Heart right ventricle (tissue), 16 donors: ENCODE data around the gene AFP. TPM values are rescaled to one million over a fixed set of nuclear protein-coding genes. Genes with fewer than 3 reads are reported as not detected.

Source experiments
- ATAC-seq, 8 donors: fragments of 200-7000 bp; cut with Tn5 transposase; one replicate each; pipeline ENCODE4 v1.9.1; 2020; ENCODE audit warnings: mild to moderate bottlenecking in 8 of 8, moderate library complexity in 8 of 8, moderate number of reproducible peaks in 1 of 8
- DNase-seq, 2 donors: peaks; one replicate each; pipeline ENCODE4 v3.0.0-alpha.2; 2020
- H3K27ac ChIP-seq, 10 donors: fragments of 200-600 bp; sonication (generic) in 2 of 10; one replicate each; pipeline versions ENCODE4 v1.5.0 to v1.8.0; 2020 to 2022; ENCODE audit warnings: mild to moderate bottlenecking in 3 of 10
- H3K27me3 ChIP-seq, 7 donors: fragments of 200-600 bp; one replicate each; pipeline ENCODE4 v1.8.0; 2021 to 2022; ENCODE audit warnings: mild to moderate bottlenecking in 2 of 7
- H3K36me3 ChIP-seq, 9 donors: fragments of 200-600 bp; sonication (generic) in 1 of 9; one replicate each; pipeline versions ENCODE4 v1.5.0 to v1.8.0; 2020 to 2022; ENCODE audit warnings: mild to moderate bottlenecking in 2 of 9
- H3K4me1 ChIP-seq, 9 donors: fragments of 200-600 bp; sonication (generic) in 1 of 9; one replicate each; pipeline versions ENCODE4 v1.5.0 to v1.8.0; 2020 to 2022; ENCODE audit warnings: mild to moderate bottlenecking in 4 of 9
- H3K4me3 ChIP-seq, 10 donors: fragments of 200-600 bp; sonication (generic) in 2 of 10; one replicate each; pipeline versions ENCODE4 v1.5.0 to v1.8.0; 2020 to 2022; ENCODE audit warnings: mild to moderate bottlenecking in 7 of 10, moderate library complexity in 2 of 10
- H3K9me3 ChIP-seq, 11 donors: fragments of 200-600 bp in 10 of 11; sonication (generic) in 2 of 11; one replicate each; pipeline versions ENCODE4 v1.5.0 to v1.8.0; 2013 to 2022; ENCODE audit warnings: mild to moderate bottlenecking in 2 of 11, control low read depth in 1 of 11, moderate library complexity in 1 of 11
- CTCF ChIP-seq, 9 donors: fragments of 200-600 bp; sonication (generic) in 2 of 9; IDR thresholded peaks; one replicate each; pipeline versions ENCODE4 v1.5.0 to v1.8.0; 2021 to 2022; ENCODE audit warnings: antibody characterized with exemption in 9 of 9, mild to moderate bottlenecking in 5 of 9, moderate library complexity in 1 of 9
- WGBS, 2 donors: extraction: QIAGEN DNeasy Blood & Tissue Kit; methylation state at CpG; one replicate each; pipeline ENCODE4 v1.1.7; 2013; ENCODE audit warnings: inconsistent platforms in 1 of 2; 5-methylcytosine and 5-hydroxymethylcytosine counted together
- intact Hi-C, 10 donors: fragments of 100-400 bp; cut with DNase I; formaldehyde crosslinking; loops; one replicate each; pipeline versions ENCODE4 v1.11.1 to v1.14.2; 2022
- polyA plus RNA-seq, 2 donors: library from polyadenylated mRNA; stranded (reverse); fragments of 200-250 nt; gene quantifications; one replicate each; pipeline ENCODE4 v1.2.3, GENCODE V29; 2013
- total RNA-seq, 10 donors: library from RNA; stranded (reverse); fragmentation: NEBNext Ultra II Directional in 3 of 10; extraction: Animal tissue kit (Norgen Biotek cat#: 25700) in 3 of 10; gene quantifications; one replicate each; pipeline versions ENCODE4 v1.2.1 to v1.2.4, GENCODE V29; 2021 to 2023
- donor health status: Arrhythmogenic right ventricular cardiomyopathy.
- donor health status: ischemic (EF 13 %, LVEDD 7.1; RV severe dilation, severe dysfunction).
- donor health status: healthy with polysubstance abuse.
- donor health status: DM: no; HTN: yes; CAD: no.
- donor health status: DM: no; HTN: no; CAD: no.
- donor health status: ischemic (EF 25% LVEDD 6.9; RV normal size, moderate dysfunction).
- donor health status: ischemic (EF 25% LVEDD 5.7; RV mildly dilated, moderate dysfunction).
- donor health status: healthy.
- donor health status: DM: yes; HTN: yes; CAD: no.
- donor health status: Ischemic cardiomyopathy.
- donor health status: ischemic (EF 35%, LVEDD 5.7; RV mildly dilated, moderate dysfunction).
- donor health status: nonischemic (EF 11% LVEDD 7.7; RV severe dilation, severe dysfunction).
- donor health status: DM: yes; HTN: yes; CAD: no.
- donor health status: PGD.
- donor health status: ischemic (EF 29% LVEDD 5.4; RV normal size, mild dysfunction).
- donor health status: nonischemic (EF 23%, LVEDD 6.1; RV moderate dilation, normal function).

The AFP gene
- total and polyA plus RNA-seq, 12 donors = not detected

DNA sequence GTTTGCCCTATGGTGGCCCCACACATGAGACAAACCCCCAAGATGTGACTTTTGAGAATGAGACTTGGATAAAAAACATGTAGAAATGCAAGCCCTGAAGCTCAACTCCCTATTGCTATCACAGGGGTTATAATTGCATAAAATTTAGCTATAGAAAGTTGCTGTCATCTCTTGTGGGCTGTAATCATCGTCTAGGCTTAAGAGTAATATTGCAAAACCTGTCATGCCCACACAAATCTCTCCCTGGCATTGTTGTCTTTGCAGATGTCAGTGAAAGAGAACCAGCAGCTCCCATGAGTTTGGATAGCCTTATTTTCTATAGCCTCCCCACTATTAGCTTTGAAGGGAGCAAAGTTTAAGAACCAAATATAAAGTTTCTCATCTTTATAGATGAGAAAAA, 17.3 kb upstream of the AFP start:
- intact Hi-C loops = no loop called here
- H3K36me3 ChIP-seq = no peaks in the 10 kb centered on the region
- ATAC-seq (no peak), DNase-seq (no peak)
- WGBS, 2 donors = 49 to 64% methylated on average over 1 of the region's 1 CpG
- no peak for TF ChIP-seq CTCF (IDR thresholded peaks at IDR 0.05)
- no peak overlapping the region for H3K27ac ChIP-seq
- no peak overlapping the region for H3K4me3 ChIP-seq
- no peaks in the 10 kb centered on the region for H3K4me1 ChIP-seq
- no peaks in the 10 kb centered on the region for H3K9me3 ChIP-seq
- no peaks in the 10 kb centered on the region for H3K27me3 ChIP-seq

DNA sequence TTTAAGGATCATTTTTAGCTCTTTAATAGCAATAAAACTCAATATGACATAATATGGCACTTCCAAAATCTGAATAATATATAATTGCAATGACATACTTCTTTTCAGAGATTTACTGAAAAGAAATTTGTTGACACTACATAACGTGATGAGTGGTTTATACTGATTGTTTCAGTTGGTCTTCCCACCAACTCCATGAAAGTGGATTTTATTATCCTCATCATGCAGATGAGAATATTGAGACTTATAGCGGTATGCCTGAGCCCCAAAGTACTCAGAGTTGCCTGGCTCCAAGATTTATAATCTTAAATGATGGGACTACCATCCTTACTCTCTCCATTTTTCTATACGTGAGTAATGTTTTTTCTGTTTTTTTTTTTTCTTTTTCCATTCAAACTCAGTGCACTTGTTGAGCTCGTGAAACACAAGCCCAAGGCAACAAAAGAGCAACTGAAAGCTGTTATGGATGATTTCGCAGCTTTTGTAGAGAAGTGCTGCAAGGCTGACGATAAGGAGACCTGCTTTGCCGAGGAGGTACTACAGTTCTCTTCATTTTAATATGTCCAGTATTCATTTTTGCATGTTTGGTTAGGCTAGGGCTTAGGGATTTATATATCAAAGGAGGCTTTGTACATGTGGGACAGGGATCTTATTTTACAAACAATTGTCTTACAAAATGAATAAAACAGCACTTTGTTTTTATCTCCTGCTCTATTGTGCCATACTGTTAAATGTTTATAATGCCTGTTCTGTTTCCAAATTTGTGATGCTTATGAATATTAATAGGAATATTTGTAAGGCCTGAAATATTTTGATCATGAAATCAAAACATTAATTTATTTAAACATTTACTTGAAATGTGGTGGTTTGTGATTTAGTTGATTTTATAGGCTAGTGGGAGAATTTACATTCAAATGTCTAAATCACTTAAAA, 16.6 kb upstream of the AFP start:
- intact Hi-C loops = no loop called here
- Histone ChIP-seq H3K4me1 (no peaks in the 10 kb centered on the region), H3K4me3 (no peak overlapping the region), H3K36me3 (no peaks in the 10 kb centered on the region), H3K27ac (no peak overlapping the region), H3K27me3 (no peaks in the 10 kb centered on the region), H3K9me3 (no peaks in the 10 kb centered on the region)
- ATAC-seq (no peak), DNase-seq (no peak)
- TF ChIP-seq CTCF (IDR thresholded peaks at IDR 0.05) = no peak
- 71 to 72% methylated on average over 7 of the region's 7 CpGs for WGBS, 2 donors

DNA sequence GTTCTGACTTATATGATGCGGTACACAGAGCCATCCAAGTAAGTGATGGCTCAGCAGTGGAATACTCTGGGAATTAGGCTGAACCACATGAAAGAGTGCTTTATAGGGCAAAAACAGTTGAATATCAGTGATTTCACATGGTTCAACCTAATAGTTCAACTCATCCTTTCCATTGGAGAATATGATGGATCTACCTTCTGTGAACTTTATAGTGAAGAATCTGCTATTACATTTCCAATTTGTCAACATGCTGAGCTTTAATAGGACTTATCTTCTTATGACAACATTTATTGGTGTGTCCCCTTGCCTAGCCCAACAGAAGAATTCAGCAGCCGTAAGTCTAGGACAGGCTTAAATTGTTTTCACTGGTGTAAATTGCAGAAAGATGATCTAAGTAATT, 15.4 kb upstream of the AFP start:
- Histone ChIP-seq H3K4me3 (no peak overlapping the region), H3K27ac (no peak overlapping the region), H3K4me1 (no peaks in the 10 kb centered on the region), H3K9me3 (no peaks in the 10 kb centered on the region), H3K27me3 (no peaks in the 10 kb centered on the region), H3K36me3 (no peaks in the 10 kb centered on the region)
- ATAC-seq (no peak), DNase-seq (no peak)
- WGBS, 2 donors = 79 to 84% methylated on average over 2 of the region's 2 CpGs
- intact Hi-C loops = no loop called here
- no peak for TF ChIP-seq CTCF (IDR thresholded peaks at IDR 0.05)

DNA sequence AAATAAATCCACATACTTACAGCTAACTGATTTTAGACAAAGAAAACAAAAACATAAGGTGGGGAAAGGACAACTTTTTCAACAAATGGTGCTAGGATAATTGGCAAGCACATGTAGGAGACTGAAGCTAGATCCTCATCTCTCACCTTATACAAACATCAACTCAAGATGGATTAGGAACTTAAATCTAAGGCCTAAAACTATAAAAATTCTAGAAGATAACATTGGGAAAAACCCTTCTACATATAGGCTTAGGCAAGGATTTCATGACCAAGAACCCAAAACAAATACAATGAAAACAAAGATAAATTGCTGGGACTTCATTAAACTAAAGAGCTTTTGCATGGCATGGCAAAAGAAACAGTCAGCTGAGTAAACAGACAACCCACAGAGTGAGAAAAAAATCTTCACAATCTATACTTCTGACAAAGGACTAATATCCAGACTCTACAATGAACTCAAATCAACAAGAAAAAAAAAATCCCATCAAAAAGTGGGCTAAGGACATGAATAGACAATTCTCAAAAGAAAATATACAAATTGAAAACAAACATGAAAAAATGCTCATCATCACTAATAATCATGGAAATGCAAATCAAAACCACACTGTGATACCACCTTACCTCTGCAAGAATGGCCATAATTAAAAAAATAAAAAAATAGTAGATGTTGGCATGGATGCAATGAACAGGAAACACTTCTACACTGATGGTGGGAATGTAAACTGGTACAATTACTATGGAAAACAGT, 14.1 kb upstream of the AFP start:
- intact Hi-C loops = no loop called here
- Histone ChIP-seq H3K9me3 (no peaks in the 10 kb centered on the region), H3K36me3 (no peaks in the 10 kb centered on the region), H3K4me3 (no peak overlapping the region), H3K27ac (no peak overlapping the region), H3K4me1 (no peaks in the 10 kb centered on the region), H3K27me3 (no peaks in the 10 kb centered on the region)
- ATAC-seq (no peak), DNase-seq (no peak)
- no peak for TF ChIP-seq CTCF (IDR thresholded peaks at IDR 0.05)
